Loucy (cell line): ENCODE results near the gene ZNF609.

ENCODE experiments used
- EZH2phosphoT487 ChIP-seq: fragments of 200-600 bp; IDR thresholded peaks from 2 replicates; pipeline ENCODE4 v1.6.1; 2018; ENCODE audit warnings: antibody characterized with exemption, mild to moderate bottlenecking, moderate library complexity, borderline replicate concordance
- TF ChIP-seq, protein P1 (sequence below): fragments of 200-600 bp; sonication (generic); conservative IDR thresholded peaks from 2 replicates; pipeline ENCODE4 v1.5.1; 2014; ENCODE audit warnings: mild to moderate bottlenecking, antibody characterized with exemption, low read length

DNA sequence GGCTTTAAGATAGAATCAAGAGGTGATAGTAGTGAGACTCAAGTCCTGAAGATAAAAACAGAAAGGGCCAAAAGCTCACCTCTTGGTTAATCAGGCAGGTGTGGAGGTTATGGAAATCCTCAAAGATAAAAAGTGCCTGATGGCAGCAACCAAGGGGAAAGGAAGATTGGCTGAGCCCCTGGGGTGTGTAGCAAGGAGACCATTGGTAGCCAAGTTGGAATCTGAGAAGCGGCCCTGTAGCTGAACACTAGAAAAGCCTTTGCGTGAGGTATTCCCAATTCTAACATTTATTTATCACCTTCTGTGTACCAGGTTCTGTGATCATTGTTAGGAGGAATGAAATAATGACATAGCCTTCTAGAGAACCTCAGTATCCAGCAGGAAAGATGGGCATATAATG, 98.9 kb downstream of the ZNF609 start:
- TF ChIP-seq, protein P1, sequence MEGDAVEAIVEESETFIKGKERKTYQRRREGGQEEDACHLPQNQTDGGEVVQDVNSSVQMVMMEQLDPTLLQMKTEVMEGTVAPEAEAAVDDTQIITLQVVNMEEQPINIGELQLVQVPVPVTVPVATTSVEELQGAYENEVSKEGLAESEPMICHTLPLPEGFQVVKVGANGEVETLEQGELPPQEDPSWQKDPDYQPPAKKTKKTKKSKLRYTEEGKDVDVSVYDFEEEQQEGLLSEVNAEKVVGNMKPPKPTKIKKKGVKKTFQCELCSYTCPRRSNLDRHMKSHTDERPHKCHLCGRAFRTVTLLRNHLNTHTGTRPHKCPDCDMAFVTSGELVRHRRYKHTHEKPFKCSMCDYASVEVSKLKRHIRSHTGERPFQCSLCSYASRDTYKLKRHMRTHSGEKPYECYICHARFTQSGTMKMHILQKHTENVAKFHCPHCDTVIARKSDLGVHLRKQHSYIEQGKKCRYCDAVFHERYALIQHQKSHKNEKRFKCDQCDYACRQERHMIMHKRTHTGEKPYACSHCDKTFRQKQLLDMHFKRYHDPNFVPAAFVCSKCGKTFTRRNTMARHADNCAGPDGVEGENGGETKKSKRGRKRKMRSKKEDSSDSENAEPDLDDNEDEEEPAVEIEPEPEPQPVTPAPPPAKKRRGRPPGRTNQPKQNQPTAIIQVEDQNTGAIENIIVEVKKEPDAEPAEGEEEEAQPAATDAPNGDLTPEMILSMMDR, result no peak
- no peak for TF ChIP-seq EZH2phosphoT487
